H9 (cell line): ENCODE measurements around the gene KCNH2. TPM values are rescaled to one million over a fixed set of nuclear protein-coding genes. Genes with fewer than 3 reads are reported as not detected.

Experiments used
- DNase-seq: peaks from one replicate; pipeline ENCODE4 v3.0.0-alpha.2; 2017
- H2AFZ ChIP-seq: one replicate; pipeline ENCODE4 v1.6.1; 2013; ENCODE audit warnings: mild to moderate bottlenecking, low read length, control low read depth, moderate library complexity
- H2AK5ac ChIP-seq: 2 replicates; pipeline ENCODE4 v1.6.1; 2013; ENCODE audit warnings: low read length, control low read depth, mixed read lengths; ENCODE audit not compliant: insufficient read length
- H2BK120ac ChIP-seq: one replicate; pipeline ENCODE4 v1.6.1; 2013; ENCODE audit warnings: low read depth, mild to moderate bottlenecking, low read length, control low read depth, inconsistent platforms; ENCODE audit not compliant: poor library complexity, severe bottlenecking
- H2BK12ac ChIP-seq: 2 replicates; pipeline ENCODE4 v1.6.1; 2013; ENCODE audit warnings: low read length, control low read depth, mixed read lengths, low read depth; ENCODE audit not compliant: insufficient read length
- H2BK15ac ChIP-seq: 2 replicates; pipeline ENCODE4 v1.6.1; 2013; ENCODE audit warnings: low read depth, low read length, control low read depth
- H2BK20ac ChIP-seq: one replicate; pipeline ENCODE4 v1.6.1; 2013; ENCODE audit warnings: low read depth, mild to moderate bottlenecking, low read length, control low read depth, inconsistent platforms; ENCODE audit not compliant: poor library complexity, severe bottlenecking
- H2BK5ac ChIP-seq: 2 replicates; pipeline ENCODE4 v1.6.1; 2013; ENCODE audit warnings: low read length, control low read depth, mixed read lengths; ENCODE audit not compliant: insufficient read length
- H3K14ac ChIP-seq: 2 replicates; pipeline ENCODE4 v1.6.1; 2013; ENCODE audit warnings: low read length, control low read depth; ENCODE audit not compliant: insufficient read depth
- H3K18ac ChIP-seq: 2 replicates; pipeline ENCODE4 v1.6.1; 2013; ENCODE audit warnings: low read depth, mild to moderate bottlenecking, mixed read lengths, low read length, control low read depth; ENCODE audit not compliant: insufficient read length
- H3K23ac ChIP-seq: 2 replicates; pipeline ENCODE4 v1.6.1; 2013; ENCODE audit warnings: low read length, control low read depth, mixed read lengths, low read depth; ENCODE audit not compliant: insufficient read length
- H3K23me2 ChIP-seq: 2 replicates; pipeline ENCODE4 v1.6.1; 2013; ENCODE audit warnings: low read depth, mild to moderate bottlenecking, mixed read lengths, low read length, control low read depth; ENCODE audit not compliant: insufficient read length, poor library complexity, severe bottlenecking
- H3K27ac ChIP-seq: 2 replicates; pipeline ENCODE4 v1.5.1; 2013; ENCODE audit warnings: low read length, control low read depth, mixed read lengths, low read depth; ENCODE audit not compliant: insufficient read length
- H3K27me3 ChIP-seq: 2 replicates; pipeline ENCODE4 v1.6.1; 2013; ENCODE audit warnings: low read length, control low read depth, inconsistent platforms; ENCODE audit not compliant: insufficient read depth
- H3K4ac ChIP-seq: 2 replicates; pipeline ENCODE4 v1.6.1; 2013; ENCODE audit warnings: low read depth, mild to moderate bottlenecking, control low read depth, inconsistent platforms, low read length, moderate library complexity
- H3K4me1 ChIP-seq: 2 replicates; pipeline ENCODE4 v1.6.1; 2013; ENCODE audit warnings: low read length, control low read depth, inconsistent platforms; ENCODE audit not compliant: insufficient read depth
- H3K4me2 ChIP-seq: 2 replicates; pipeline ENCODE4 v1.6.1; 2013; ENCODE audit warnings: low read length, control low read depth, mixed read lengths; ENCODE audit not compliant: insufficient read length, insufficient read depth
- H3K56ac ChIP-seq: 2 replicates; pipeline ENCODE4 v1.6.1; 2013; ENCODE audit warnings: low read depth, mild to moderate bottlenecking, mixed read lengths, low read length, control low read depth; ENCODE audit not compliant: insufficient read length
- H3K79me1 ChIP-seq: 2 replicates; pipeline ENCODE4 v1.6.1; 2013; ENCODE audit warnings: low read depth, mild to moderate bottlenecking, moderate library complexity, low read length, control low read depth, inconsistent platforms; ENCODE audit not compliant: insufficient read depth, poor library complexity, severe bottlenecking
- H3K79me2 ChIP-seq: 2 replicates; pipeline ENCODE4 v1.6.1; 2013; ENCODE audit warnings: low read length, control low read depth, inconsistent platforms; ENCODE audit not compliant: insufficient read depth
- H3K9ac ChIP-seq: 2 replicates; pipeline ENCODE4 v1.6.1; 2013; ENCODE audit warnings: low read length, control low read depth, mixed read lengths; ENCODE audit not compliant: insufficient read length; ENCODE audit errors: extremely low read depth
- H3K9me3 ChIP-seq: one replicate; pipeline ENCODE4 v1.6.1; 2013; ENCODE audit warnings: low read depth, low read length, inconsistent platforms; ENCODE audit not compliant: control insufficient read depth
- H3T11ph ChIP-seq: one replicate; pipeline ENCODE4 v1.6.1; 2013; ENCODE audit warnings: mild to moderate bottlenecking, low read length, control low read depth, inconsistent platforms
- H4K20me1 ChIP-seq: one replicate; pipeline ENCODE4 v1.6.1; 2013; ENCODE audit not compliant: control insufficient read depth, insufficient read length, insufficient read depth
- H4K5ac ChIP-seq: 2 replicates; pipeline ENCODE4 v1.6.1; 2013; ENCODE audit warnings: low read depth, mild to moderate bottlenecking, mixed read lengths, low read length, control low read depth; ENCODE audit not compliant: insufficient read length
- H4K8ac ChIP-seq: replicated peaks from 2 replicates; pipeline ENCODE4 v1.6.1; 2013; ENCODE audit warnings: low read length, control low read depth, mixed read lengths, low read depth; ENCODE audit not compliant: insufficient read length
- H4K91ac ChIP-seq: 2 replicates; pipeline ENCODE4 v1.6.1; 2013; ENCODE audit warnings: low read depth, mild to moderate bottlenecking, moderate library complexity, mixed read lengths, low read length, control low read depth; ENCODE audit not compliant: insufficient read length
- H3K27ac Mint-ChIP-seq, 3 experiments: 2 replicates in 2 of 3; 3 replicates in 1 of 3; pipeline ENCODE4 v1.8.0; 2020 to 2021; ENCODE audit warnings: mixed read lengths in 3 of 3, mild to moderate bottlenecking in 1 of 3, moderate library complexity in 1 of 3
- H3K27me3 Mint-ChIP-seq: 2 replicates; pipeline ENCODE4 v1.8.0; 2021; ENCODE audit warnings: low read depth, mild to moderate bottlenecking, moderate library complexity, mixed read lengths
- H3K36me3 Mint-ChIP-seq, 3 experiments: 2 replicates in 2 of 3; 3 replicates in 1 of 3; pipeline ENCODE4 v1.8.0; 2020 to 2021; ENCODE audit warnings: low read depth in 3 of 3, mixed read lengths in 3 of 3; ENCODE audit not compliant: insufficient read depth in 1 of 3
- H3K4me1 Mint-ChIP-seq, 2 experiments: 2 replicates each; pipeline ENCODE4 v1.8.0; 2020; ENCODE audit warnings: mixed read lengths in 2 of 2
- H3K4me3 Mint-ChIP-seq, 2 experiments: 2 replicates in 1 of 2; 3 replicates in 1 of 2; pipeline ENCODE4 v1.8.0; 2020 to 2021; ENCODE audit warnings: mild to moderate bottlenecking in 2 of 2, mixed read lengths in 2 of 2, moderate library complexity in 1 of 2
- H3K9me3 Mint-ChIP-seq, 2 experiments: 2 replicates in 1 of 2; 3 replicates in 1 of 2; pipeline ENCODE4 v1.8.0; 2020; ENCODE audit warnings: mild to moderate bottlenecking in 2 of 2, mixed read lengths in 2 of 2, moderate library complexity in 1 of 2
- CTCF ChIP-seq: fragments of 200-600 bp; sonication (generic); conservative IDR thresholded peaks from 3 replicates; pipeline ENCODE4 v1.8.0; 2021; ENCODE audit warnings: antibody characterized with exemption, mild to moderate bottlenecking
- WGBS: extraction: QIAGEN DNeasy Blood & Tissue Kit; methylation state at CpG from one replicate; pipeline ENCODE4 v1.1.7; 2013; ENCODE audit warnings: missing lambda C conversion rate, low lambda C conversion rate, mixed read lengths; ENCODE audit not compliant: insufficient read length; ENCODE audit errors: extremely low coverage; 5-methylcytosine and 5-hydroxymethylcytosine counted together
- total RNA-seq: library from RNA; stranded (reverse); gene quantifications from 2 replicates; pipeline ENCODE4 v1.2.1, GENCODE V29; 2021

The KCNH2 gene
- total RNA-seq, 1 experiment from 2014 or later = 4.5 TPM

DNA sequence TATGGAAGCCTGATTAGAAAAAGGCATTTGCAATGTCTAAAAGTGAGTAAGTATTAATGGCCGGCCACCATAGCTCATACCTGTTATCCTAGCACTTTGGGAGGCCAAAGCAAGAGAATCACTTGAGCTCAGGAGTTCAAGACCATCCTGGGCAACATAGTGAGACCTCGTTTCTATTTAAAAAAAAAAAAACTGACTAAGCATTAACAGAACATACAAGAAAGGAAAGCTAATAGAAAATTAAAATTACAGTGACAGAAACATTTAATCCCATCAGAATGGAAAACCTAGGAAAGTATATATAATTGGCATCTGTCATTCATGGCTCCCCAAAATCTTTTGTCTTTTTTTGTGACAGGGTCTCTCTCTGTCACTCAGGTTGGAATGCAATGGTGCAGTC, 69.9 kb downstream of the KCNH2 start:
- Mint-ChIP-seq H3K4me3 (no peak overlapping the region), H3K36me3 (no peaks in the 10 kb centered on the region), H3K4me1 (peaks cover 14 to 15% of the 10 kb centered on the region in 2 experiments), H3K27me3 (peaks cover 52% of the 10 kb centered on the region), H3K9me3 (peaks cover 0 to 3% of the 10 kb centered on the region in 2 experiments; a peak in 2 of 5 replicates), H3K27ac (no peak overlapping the region)
- no peaks in the 10 kb centered on the region for H3K79me1 ChIP-seq
- H3K23ac ChIP-seq = no peak overlapping the region
- WGBS = no CpG with 5 or more reads among the region's 2 CpGs
- no peak overlapping the region for H3K27ac ChIP-seq
- H3K4me1 ChIP-seq = peaks cover 2% of the 10 kb centered on the region; the same call in 1 of the 2 replicates
- no peak overlapping the region for H2AFZ ChIP-seq
- no peak overlapping the region for H3K18ac ChIP-seq
- H4K5ac ChIP-seq = no peak overlapping the region
- no peak overlapping the region for H2AK5ac ChIP-seq
- no peak overlapping the region for H2BK12ac ChIP-seq
- H2BK120ac ChIP-seq = no peak overlapping the region
- no peak for TF ChIP-seq CTCF
- no peak overlapping the region for H4K8ac ChIP-seq
- no peak overlapping the region for H3K9ac ChIP-seq
- H4K20me1 ChIP-seq = no peaks in the 10 kb centered on the region
- H4K91ac ChIP-seq = no peak overlapping the region
- H3K79me2 ChIP-seq = no peaks in the 10 kb centered on the region
- no peak overlapping the region for H3K56ac ChIP-seq
- DNase-seq = no peak
- no peak overlapping the region for H3T11ph ChIP-seq
- H3K23me2 ChIP-seq = no peaks in the 10 kb centered on the region
- no peak overlapping the region for H2BK15ac ChIP-seq
- no peak overlapping the region for H2BK5ac ChIP-seq
- no peaks in the 10 kb centered on the region for H3K27me3 ChIP-seq
- no peak overlapping the region for H3K14ac ChIP-seq
- no peaks in the 10 kb centered on the region for H3K9me3 ChIP-seq
- H3K4ac ChIP-seq = no peak overlapping the region
- no peak overlapping the region for H3K4me2 ChIP-seq
- H2BK20ac ChIP-seq = no peak overlapping the region
